HCT116 (cell line): ENCODE measurements around the gene AK4. TPM values are rescaled to one million over a fixed set of nuclear protein-coding genes. Genes with fewer than 3 reads are reported as not detected.

Experiments used
- ATAC-seq: fragments of 200-7000 bp; cut with Tn5 transposase; 2 replicates; pipeline ENCODE4 v1.9.1; 2020; ENCODE audit warnings: mild to moderate bottlenecking, moderate library complexity
- BruUV-seq: library from RNA; stranded (reverse); fragments of 400-500 nt; replicated peaks from 2 replicates; lab custom pipeline; 2021; lab: Mats Ljungman, UMichigan
- CTCF ChIA-PET: fragments of 300-600 bp; sonication (Branson Sonifier 250); formaldehyde crosslinking; loops from one replicate; lab custom pipeline; 2021; ENCODE audit warnings: antibody characterized with exemption; lab: Charles Lee
- POLR2A ChIA-PET: fragments of 300-600, 350-600 bp; sonication (Branson Sonifier 250); formaldehyde crosslinking; loops from one replicate; lab custom pipeline; 2021; ENCODE audit warnings: antibody characterized with exemption; lab: Charles Lee
- RAD21 ChIA-PET, 2 experiments: fragments of 300-600 bp; sonication (Branson Sonifier 250); formaldehyde crosslinking; loops; one replicate each; lab custom pipeline; 2023; ENCODE audit warnings: low total read pairs in 2 of 2; ENCODE audit not compliant: uncharacterized antibody in 2 of 2, unreplicated experiment in 2 of 2, low non-redundant PET in 1 of 2; lab: Charles Lee
- DNase-seq: peaks from one replicate; pipeline ENCODE4 v3.0.0-alpha.2; 2010; ENCODE audit warnings: low read depth, low spot score
- H2AFZ ChIP-seq: fragments of 200-600 bp; shearing (Covaris generic), sonication (generic); 2 replicates; pipeline ENCODE4 v1.6.1; 2017; ENCODE audit warnings: low read depth, mixed run types, mixed read lengths, antibody characterized with exemption, low read length; ENCODE audit not compliant: poor library complexity, severe bottlenecking
- H3K27ac ChIP-seq: 2 replicates; pipeline ENCODE4 v1.5.1; 2012; ENCODE audit warnings: low read depth, low read length
- H3K27me3 ChIP-seq: fragments of 200-600 bp; sonication (generic); 2 replicates; pipeline ENCODE4 v1.6.1; 2016; ENCODE audit warnings: mixed run types, low read length, mixed read lengths; ENCODE audit not compliant: insufficient read depth
- H3K36me3 ChIP-seq, 2 experiments: fragments of 200-500 bp in 1 of 2; fragments of 200-600 bp in 1 of 2; sonication (Bioruptor generic) in 1 of 2; sonication (generic) in 1 of 2; 2 replicates each; pipeline versions ENCODE4 v1.5.1 to v1.6.1; 2014 to 2016; ENCODE audit warnings: low read length in 2 of 2, inconsistent platforms in 1 of 2, mixed read lengths in 1 of 2, mixed run types in 1 of 2; ENCODE audit not compliant: insufficient read depth in 2 of 2, control insufficient read depth in 1 of 2
- H3K4me1 ChIP-seq, 2 experiments: fragments of 200-600 bp in 1 of 2; sonication (generic) in 1 of 2; 2 replicates each; pipeline versions ENCODE4 v1.5.1 to v1.6.1; 2012 to 2017; ENCODE audit warnings: low read length in 2 of 2, inconsistent platforms in 1 of 2, mild to moderate bottlenecking in 1 of 2, mixed read lengths in 1 of 2, mixed run types in 1 of 2, moderate library complexity in 1 of 2; ENCODE audit not compliant: insufficient read depth in 2 of 2, control insufficient read depth in 1 of 2
- H3K4me2 ChIP-seq: fragments of 200-600 bp; sonication (generic); 2 replicates; pipeline ENCODE4 v1.6.1; 2017; ENCODE audit warnings: mixed run types, low read length, mixed read lengths
- H3K4me3 ChIP-seq, 2 experiments: fragments of 200-600 bp in 1 of 2; sonication (generic) in 1 of 2; replicated peaks in 1 of 2; 2 replicates each; pipeline ENCODE4 v1.5.1; 2011 to 2016; ENCODE audit warnings: low read length in 2 of 2, control low read depth in 1 of 2, low read depth in 1 of 2, mild to moderate bottlenecking in 1 of 2, mixed read lengths in 1 of 2, mixed run types in 1 of 2
- H3K79me2 ChIP-seq: fragments of 200-600 bp; sonication (generic); 2 replicates; pipeline ENCODE4 v1.6.1; 2017; ENCODE audit warnings: mild to moderate bottlenecking, mixed run types, low read length, moderate library complexity, mixed read lengths; ENCODE audit not compliant: insufficient read depth
- H3K9ac ChIP-seq: fragments of 200-600 bp; sonication (generic); 2 replicates; pipeline ENCODE4 v1.6.1; 2016; ENCODE audit warnings: low read length, mixed read lengths
- H3K9me2 ChIP-seq: fragments of 200-600 bp; sonication (generic), shearing (Covaris generic); 2 replicates; pipeline ENCODE4 v1.6.1; 2017; ENCODE audit warnings: mixed run types, mild to moderate bottlenecking, moderate library complexity; ENCODE audit not compliant: insufficient read depth
- H3K9me3 ChIP-seq, 2 experiments: fragments of 200-500 bp in 1 of 2; fragments of 200-600 bp in 1 of 2; sonication (Bioruptor generic) in 1 of 2; sonication (generic) in 1 of 2; 2 replicates each; pipeline ENCODE4 v1.6.1; 2014 to 2017; ENCODE audit warnings: low read length in 2 of 2, mixed read lengths in 2 of 2, inconsistent platforms in 1 of 2, low read depth in 1 of 2, mild to moderate bottlenecking in 1 of 2, mixed run types in 1 of 2, moderate library complexity in 1 of 2; ENCODE audit not compliant: control insufficient read depth in 1 of 2, insufficient read depth in 1 of 2
- H4K20me1 ChIP-seq: fragments of 200-600 bp; sonication (generic), shearing (Covaris generic); 2 replicates; pipeline ENCODE4 v1.6.1; 2017; ENCODE audit warnings: mixed run types, mild to moderate bottlenecking, moderate library complexity; ENCODE audit not compliant: insufficient read depth
- FOSL1 ChIP-seq: IDR thresholded peaks from 2 replicates; pipeline ENCODE4 v1.6.1; 2012; ENCODE audit warnings: low read depth
- JUND ChIP-seq: IDR thresholded peaks from 2 replicates; pipeline ENCODE4 v1.6.1; 2012
- YY1 ChIP-seq: IDR thresholded peaks from 2 replicates; pipeline ENCODE4 v1.6.1; 2011; ENCODE audit warnings: low read length, low read depth, moderate library complexity, mild to moderate bottlenecking; ENCODE audit not compliant: insufficient replicate concordance; ENCODE audit errors: extremely low read depth
- intact Hi-C: fragments of 100-400 bp; cut with micrococcal nuclease; formaldehyde crosslinking; loops from 2 replicates; pipeline ENCODE4 v1.10.0; 2022
- total RNA-seq: library from RNA; stranded (reverse); gene quantifications from one replicate; pipeline ENCODE4 v1.2.1, GENCODE V29; 2021; ENCODE audit not compliant: unreplicated experiment
- TF ChIP-seq, protein P1 (sequence below): IDR thresholded peaks from 2 replicates; pipeline ENCODE4 v1.6.1; 2012

Gene AK4
- total RNA-seq, 1 experiment from 2014 or later, result 51.5 TPM

DNA sequence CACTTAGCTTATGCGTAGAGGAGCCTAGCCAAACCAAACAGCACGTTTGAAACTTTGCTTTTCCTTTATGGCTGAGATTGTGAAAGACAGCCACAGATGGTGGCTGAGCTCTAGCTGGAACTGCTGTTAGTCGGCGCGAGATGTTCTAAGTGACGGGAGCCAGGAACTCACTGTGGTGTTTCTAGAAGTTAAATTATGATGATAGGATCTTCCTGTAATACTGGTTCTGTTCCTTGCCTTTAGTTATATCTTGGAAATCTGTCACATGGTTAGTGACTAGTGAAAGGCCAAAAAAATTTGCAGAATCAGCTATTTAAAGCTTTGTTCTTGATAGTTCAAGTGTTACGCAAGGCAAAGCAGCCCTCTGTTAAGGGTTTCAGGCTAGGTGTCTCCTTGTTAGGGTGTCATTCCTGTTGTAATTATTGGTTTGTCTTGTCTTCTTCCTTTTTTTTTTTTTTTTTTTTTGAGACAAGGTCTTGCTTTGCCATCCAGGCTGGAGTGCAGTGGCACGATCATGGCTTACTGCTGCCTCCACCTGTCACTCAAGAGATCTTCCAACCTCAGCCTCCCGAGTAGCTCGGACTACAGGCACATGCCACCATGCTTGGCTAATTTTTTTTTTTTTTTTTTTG is 22.6 kb downstream of the AK4 start:
- ChIA-PET POLR2A (no interaction called here), CTCF (no interaction called here), RAD21 (interaction anchor here in 1 of 2 experiments (0.7 kb wide), 1 partner anchor 18 kb away, joined by 3 read pairs; no protein-coding TSS in a partner anchor)
- no peak overlapping the region for H3K27ac ChIP-seq
- no peaks in the 10 kb centered on the region for H4K20me1 ChIP-seq
- H3K9ac ChIP-seq, result no peak overlapping the region
- ATAC-seq (no peak), DNase-seq (no peak)
- BruUV-seq, result no TSS peak
- H3K4me3 ChIP-seq, result no peak overlapping the region
- no peaks in the 10 kb centered on the region for H3K9me2 ChIP-seq
- H3K9me3 ChIP-seq, result no peaks in the 10 kb centered on the region
- TF ChIP-seq FOSL1, result no peak
- no peak overlapping the region for H3K4me2 ChIP-seq
- H3K79me2 ChIP-seq, result peaks cover 89% of the 10 kb centered on the region
- peaks cover 29 to 47% of the 10 kb centered on the region in 2 experiments for H3K4me1 ChIP-seq
- H3K27me3 ChIP-seq, result no peaks in the 10 kb centered on the region
- intact Hi-C loops, result no loop called here
- H3K36me3 ChIP-seq, result no peaks in the 10 kb centered on the region
- H2AFZ ChIP-seq, result no peak overlapping the region

DNA sequence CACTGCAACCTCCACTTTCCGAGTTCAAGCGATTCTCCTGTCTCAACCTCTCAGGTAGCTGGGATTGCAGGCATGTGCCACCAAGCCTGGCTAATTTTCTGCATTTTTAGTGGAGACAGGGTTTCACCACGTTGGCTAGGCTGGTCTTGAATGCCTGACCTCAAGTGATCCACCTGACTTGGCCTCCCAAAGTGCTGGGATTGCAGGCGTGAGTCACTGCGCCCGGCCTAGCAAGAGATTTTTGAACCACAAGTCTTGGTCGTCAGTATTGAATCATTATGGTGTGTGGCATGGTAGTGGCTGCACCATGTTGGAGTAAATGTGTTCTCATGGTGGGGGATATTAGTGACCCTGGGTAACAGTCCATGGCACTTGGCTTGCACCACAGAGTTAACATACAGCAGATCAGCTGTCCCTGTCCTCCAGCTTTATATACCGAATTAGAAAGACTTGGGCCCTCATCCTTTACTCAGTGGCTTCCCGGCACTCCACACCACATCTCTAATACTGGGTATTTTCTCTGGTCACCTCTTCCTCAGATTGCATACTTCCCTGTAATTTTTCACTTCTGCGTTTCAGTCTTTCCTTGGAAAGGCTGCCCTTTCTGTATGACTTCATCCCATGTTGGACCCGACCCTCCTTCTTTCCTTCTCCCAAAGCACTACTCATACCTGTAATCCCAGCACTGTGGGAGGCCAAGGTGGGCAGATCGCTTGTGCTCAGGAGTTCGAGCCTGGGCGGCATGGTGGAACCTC is 25.1 kb downstream of the AK4 start:
- peak overlapping the region; percentile 35; the same call in 1 of the 2 replicates for H3K27ac ChIP-seq
- peak overlapping the region; percentile 69 for H3K4me2 ChIP-seq
- 0 out of 2 replicates have a peak overlapping the region, but pooled peaks have one; percentile 42 for H3K9ac ChIP-seq
- no peak overlapping the region for H2AFZ ChIP-seq
- H3K4me1 ChIP-seq, result peaks cover 46 to 67% of the 10 kb centered on the region in 2 experiments
- no peak for TF ChIP-seq YY1
- TF ChIP-seq, protein P1, sequence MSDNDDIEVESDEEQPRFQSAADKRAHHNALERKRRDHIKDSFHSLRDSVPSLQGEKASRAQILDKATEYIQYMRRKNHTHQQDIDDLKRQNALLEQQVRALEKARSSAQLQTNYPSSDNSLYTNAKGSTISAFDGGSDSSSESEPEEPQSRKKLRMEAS, result 0 out of 2 replicates have a peak, but pooled peaks have one; percentile 53
- TF ChIP-seq FOSL1, result peak; percentile 51; the same call in 1 of the 2 replicates
- TF ChIP-seq JUND, result 0 out of 2 replicates have a peak, but pooled peaks have one; percentile 35
- no peaks in the 10 kb centered on the region for H3K9me2 ChIP-seq
- peaks cover 88% of the 10 kb centered on the region for H3K79me2 ChIP-seq
- H3K4me3 ChIP-seq, result no peak overlapping the region
- ATAC-seq (no peak), DNase-seq (no peak)
- H3K27me3 ChIP-seq, result no peaks in the 10 kb centered on the region
- no peaks in the 10 kb centered on the region for H3K9me3 ChIP-seq
- H3K36me3 ChIP-seq, result no peaks in the 10 kb centered on the region
- CTCF ChIA-PET, result interaction anchor here (1.4 kb wide), 1 partner anchor 36 kb away, joined by 5 read pairs; no protein-coding TSS in a partner anchor
- intact Hi-C loops, result no loop called here
- POLR2A ChIA-PET, result no interaction called here
- RAD21 ChIA-PET, result interaction anchor here in 1 of 2 experiments (0.8 kb wide), 1 partner anchor 36 kb away, joined by 3 read pairs; no protein-coding TSS in a partner anchor
- BruUV-seq, result no TSS peak
- H4K20me1 ChIP-seq, result no peaks in the 10 kb centered on the region
